HG03108 (cell line): ENCODE data around the gene SNX8.
A peak's percentile ranks its signal among the peaks of the same experiment; 100 is the strongest.
"Not testable (repeated sequence)": the region's sequence is repeated elsewhere in the genome, so short reads cannot be mapped to it uniquely, and the experiment has no call there.

Experiments
- ATAC-seq: cut with Tn5 transposase; IDR thresholded peaks from one replicate; pipeline ENCODE4 v1.9.1; 2021; ENCODE audit warnings: moderate library complexity; ENCODE audit not compliant: unreplicated experiment

The SNX8 gene

DNA sequence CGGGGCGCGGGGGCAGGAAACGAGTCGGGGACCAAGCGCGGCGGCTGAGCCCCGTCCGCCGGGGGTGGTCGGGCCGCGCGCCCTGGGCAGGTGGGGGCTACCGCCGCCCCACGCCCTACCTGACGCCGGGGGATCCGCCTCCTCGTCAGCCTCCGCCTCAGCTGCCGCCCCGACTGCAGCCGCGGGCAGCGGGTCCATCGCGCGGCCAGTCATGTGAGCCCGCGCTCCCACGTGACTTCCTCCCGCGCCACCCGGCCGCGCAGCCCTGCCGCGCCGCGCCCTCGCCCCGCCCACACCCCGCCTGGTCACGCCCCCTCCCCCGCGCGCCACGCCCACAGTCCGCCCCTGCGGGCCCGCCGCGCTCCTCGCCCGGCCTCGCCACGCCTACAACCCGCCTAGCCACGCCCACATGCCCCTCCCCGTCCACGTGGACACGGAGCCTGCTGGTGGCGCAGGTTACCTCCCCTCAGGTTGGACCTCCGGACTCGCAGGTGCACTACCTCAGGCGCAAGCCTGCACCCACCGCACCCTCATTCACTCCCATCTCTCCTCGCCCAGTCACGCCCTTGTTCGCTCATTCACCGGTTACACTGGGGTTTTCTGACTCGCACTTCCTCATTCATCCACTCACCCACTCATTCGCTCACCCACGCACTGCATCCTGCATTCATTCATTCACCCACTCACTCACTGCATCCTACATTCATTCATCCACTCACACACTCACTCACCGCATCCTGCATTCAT, at the start of gene SNX8:
TSS of gene SNX8 (minus strand) at position 233 of the 747 bp plus-strand sequence. CDS start at position 213, 20 bp downstream.
- peak; percentile 62 for ATAC-seq

DNA sequence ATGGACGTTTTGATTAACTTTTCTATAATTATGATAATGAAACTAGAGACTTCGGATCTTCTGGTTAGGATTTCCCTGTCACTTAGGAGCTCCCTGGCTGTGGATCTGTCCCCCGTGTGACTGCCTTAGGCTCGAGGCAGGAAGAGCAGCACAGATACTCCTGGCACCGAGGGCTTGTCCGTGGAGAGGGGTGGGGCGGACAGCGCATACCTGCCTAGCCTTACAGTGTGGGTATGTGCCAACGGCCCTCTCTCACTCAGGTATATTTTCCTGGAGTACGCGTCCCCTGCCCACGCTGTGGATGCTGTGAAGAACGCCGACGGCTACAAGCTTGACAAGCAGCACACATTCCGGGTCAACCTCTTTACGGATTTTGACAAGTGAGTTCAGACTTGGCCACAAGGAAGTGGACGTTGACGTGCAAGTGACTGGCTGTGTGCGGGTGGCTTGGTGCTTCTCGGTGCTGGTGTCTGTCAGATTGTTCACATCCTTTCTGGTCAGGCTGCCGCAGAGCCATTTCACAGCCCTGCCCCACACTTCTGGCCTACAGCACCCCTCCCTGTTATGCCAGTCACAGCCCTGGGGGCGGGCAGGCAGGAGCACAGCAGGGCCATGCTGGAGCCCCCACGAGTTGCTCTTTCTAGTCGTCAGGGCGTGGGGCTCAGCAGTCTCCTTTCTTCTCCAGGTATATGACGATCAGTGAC, 48.3 kb upstream of the SNX8 start:
- no peak for ATAC-seq

DNA sequence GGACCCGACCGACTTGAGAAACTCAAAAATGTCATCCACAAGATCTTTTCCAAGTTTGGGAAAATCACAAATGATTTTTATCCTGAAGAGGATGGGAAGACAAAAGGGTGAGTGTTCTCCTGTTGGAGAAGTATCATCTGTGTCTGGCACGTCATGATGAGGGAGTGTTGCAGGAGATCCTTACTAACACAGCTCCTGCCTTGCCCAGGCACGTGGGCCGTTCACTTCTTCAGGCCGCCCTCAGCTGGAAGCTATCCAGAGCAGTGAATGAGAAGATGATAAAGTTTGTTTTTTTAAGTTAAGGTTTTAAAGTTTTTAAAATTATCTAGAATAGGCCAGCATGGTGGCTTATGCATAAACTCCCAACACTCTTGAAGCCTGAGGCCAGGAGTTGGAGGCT, 46.6 kb upstream of the SNX8 start:
- no peak for ATAC-seq

- ATAC-seq = no peak
These were observed 45.4 kb upstream of the SNX8 start for GRCh38 chr7:2359610-2360009.

- no peak for ATAC-seq
These were observed 44.8 kb upstream of the SNX8 start for GRCh38 chr7:2358968-2359527.

DNA sequence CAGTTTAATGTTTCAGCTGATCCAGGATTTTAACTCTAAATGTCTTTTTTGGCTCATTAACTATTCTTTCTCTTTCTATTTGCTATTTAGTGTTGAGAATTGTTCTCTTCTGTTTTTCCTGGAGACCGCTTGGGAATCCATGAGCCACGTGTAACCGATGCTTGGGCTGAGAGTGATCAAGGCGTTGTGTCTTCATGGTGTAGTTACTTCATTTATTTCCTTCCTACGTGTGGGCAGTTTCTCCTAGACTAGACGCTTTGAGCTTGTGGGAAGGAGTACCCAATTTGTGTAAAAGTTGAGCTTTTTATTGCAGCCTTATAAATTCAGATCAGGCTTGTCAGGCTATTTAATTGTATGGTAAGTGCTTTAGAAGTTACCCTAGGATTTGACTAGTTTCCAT, 43.3 kb upstream of the SNX8 start:
- no peak for ATAC-seq

DNA sequence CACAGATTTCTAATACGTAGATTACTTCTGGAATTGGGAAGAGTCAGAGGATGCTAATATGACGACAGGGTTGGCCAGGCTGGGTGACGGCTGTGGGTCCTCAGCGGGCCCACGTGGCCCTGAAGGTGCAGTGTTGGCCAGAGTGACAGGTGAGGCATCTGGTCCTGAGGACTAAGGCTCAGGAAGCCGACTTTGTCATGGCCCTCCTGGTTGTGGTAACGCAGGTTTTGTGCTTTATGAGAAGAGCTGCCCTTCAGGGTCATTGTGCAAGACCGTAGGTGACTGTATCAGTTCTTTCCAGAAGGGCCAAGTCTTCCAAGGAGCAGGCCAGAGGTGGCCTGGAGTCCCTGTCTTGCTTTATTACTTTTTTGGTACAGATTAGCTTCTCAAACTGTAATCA, 42.9 kb upstream of the SNX8 start:
- ATAC-seq = no peak

DNA sequence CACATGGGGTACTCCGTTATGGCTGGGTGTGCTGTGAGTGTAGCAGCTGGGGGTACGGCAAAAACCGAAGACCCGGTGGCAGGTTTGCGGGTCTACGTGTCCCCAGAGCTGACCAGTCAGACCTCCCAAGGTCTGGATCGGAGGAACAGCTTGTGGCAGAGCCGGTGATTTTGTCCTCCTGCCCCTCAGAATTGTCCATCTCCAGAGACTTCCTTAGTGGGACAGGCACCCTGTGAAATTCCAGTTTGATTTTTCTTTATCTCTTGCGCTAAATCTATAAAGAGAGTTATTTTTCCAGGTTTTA, 41.4 kb upstream of the SNX8 start:
- no peak for ATAC-seq

DNA sequence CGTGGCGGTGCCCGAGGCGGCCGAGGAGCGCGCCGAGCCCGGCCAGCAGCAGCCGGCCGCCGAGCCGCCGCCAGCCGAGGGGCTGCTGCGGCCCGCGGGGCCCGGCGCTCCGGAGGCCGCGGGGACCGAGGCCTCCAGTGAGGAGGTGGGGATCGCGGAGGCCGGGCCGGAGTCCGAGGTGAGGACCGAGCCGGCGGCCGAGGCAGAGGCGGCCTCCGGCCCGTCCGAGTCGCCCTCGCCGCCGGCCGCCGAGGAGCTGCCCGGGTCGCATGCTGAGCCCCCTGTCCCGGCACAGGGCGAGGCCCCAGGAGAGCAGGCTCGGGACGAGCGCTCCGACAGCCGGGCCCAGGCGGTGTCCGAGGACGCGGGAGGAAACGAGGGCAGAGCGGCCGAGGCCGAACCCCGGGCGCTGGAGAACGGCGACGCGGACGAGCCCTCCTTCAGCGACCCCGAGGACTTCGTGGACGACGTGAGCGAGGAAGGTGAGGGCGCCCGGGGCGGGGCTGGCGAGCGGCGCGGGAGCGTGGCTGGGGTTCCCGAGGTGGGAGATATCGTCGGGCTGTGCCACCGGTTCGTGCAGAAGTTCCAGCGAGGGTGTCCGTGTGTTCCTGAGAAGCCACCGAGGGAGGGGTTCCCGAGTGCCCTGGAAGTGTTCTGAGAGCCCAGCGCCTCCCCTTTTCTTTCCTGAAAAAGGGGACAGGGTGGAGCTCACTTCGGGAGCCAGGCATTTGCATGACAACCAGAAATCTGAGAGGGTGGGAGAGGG, 40.9 kb upstream of the SNX8 start:
- peak; percentile 21 for ATAC-seq

DNA sequence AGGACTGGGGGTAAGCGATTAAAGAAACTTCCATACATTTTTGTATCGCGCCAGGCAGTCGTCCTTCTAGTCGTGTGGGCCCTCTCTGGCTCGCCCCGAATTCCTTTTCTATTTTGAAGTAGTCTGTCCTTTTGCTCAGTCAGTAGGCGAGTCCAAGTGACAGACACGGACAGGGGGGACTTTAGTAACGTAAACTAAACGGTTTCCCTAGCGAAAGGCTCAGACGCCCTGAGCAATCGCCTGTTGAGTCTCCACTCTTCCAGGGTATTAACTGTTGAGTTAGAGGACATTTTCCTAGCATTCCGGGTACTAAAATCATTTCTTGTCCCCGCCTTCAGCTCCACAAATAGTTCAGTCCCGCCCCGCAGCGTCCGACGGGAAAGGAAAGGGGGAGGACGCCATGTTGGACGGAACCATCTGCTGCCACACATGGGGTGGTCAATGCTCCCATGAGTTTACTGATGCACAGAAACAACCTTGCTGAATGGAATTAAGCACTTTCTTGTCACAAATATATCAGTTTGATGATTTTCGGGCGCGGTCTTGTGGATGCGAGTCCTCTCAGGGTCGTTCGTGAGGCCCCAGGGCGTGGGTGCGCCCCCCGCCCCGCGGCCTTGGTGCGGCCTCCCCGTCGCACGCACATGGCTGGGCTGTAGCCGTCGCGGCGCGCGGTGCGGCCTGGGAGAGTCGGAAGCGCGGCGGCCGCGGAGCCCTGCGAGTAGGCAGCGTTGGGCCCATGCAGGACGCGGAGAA, 40.1 kb upstream of the SNX8 start, which contains the start of gene EIF3B:
TSS of gene EIF3B (plus strand) at position 642 of the 753 bp plus-strand sequence. CDS start at position 737, 95 bp downstream.
- ATAC-seq = peak; percentile 81

- peak; percentile 37 for ATAC-seq
These were observed 39.6 kb upstream of the SNX8 start for GRCh38 chr7:2353936-2354185.

- no peak for ATAC-seq
These were observed 39.1 kb upstream of the SNX8 start for GRCh38 chr7:2353113-2353935.

GRCh38 chr7:2350861-2351260, 36.6 kb upstream of the SNX8 start:
- ATAC-seq = no peak

GRCh38 chr7:2350055-2350454, 35.8 kb upstream of the SNX8 start:
- no peak for ATAC-seq

DNA sequence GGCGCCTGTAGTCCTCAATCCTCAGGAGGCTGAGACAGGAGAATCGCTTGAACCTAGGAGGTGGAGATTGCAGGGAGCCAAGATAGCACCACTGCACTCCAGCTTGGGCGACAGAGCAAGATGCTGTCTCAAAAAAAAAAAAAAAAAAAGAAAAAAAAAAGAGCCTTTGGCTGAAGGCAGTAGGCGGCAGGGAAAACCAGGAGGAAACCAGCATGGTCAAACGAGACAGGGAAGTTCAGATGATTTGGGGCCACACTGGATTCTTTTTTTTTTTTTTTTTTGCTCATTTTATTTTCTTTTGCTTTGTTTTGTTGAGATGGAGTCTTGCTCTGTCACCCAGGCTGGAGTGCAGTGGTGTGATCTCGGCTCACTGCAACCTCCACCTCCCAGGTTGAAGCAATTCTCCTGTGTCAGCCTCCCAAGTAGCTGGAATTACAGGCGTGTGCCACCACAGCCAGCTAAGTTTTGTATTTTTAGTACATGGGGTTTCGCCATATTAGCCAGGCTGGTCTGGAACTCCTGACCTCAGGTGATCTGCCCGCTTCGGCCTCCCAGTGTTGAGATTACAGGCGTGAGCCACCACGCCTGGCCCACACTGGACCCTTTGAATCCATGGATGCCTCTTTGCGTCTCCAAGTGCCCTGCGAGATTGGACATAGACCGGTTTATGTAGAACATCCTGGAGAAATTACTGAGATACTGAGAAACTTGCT, 33.3 kb upstream of the SNX8 start:
- ATAC-seq = not testable (repeated sequence)

- no peak for ATAC-seq
These were observed 22.5 kb upstream of the SNX8 start for GRCh38 chr7:2336626-2337299.

- not testable (repeated sequence) for ATAC-seq
These were observed 18.5 kb upstream of the SNX8 start for GRCh38 chr7:2332606-2333231.

DNA sequence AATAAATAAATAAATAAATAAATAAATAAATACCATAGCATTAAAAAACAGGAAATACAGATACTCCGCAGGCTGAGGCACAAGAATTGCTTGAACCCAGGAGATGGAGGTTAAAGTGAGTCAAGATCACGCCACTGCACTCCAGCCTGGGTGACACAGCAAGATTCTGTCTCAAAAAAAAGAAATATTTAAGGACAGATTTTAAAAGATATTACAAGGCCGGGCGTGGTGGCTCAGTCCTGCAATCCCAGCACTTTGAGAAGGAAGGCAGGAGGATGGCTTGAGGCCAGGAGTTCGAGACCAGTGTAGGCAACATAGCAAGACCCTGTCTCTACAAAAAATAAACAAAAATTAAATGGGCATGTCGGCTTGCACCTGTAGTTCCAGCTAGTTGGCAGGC, 17.5 kb upstream of the SNX8 start:
- ATAC-seq = no peak

- ATAC-seq = no peak
These were observed 16.3 kb upstream of the SNX8 start for GRCh38 chr7:2330493-2330892.
